Fibroblast of lung (primary cell): ENCODE data around the gene TIAM1. TPM values are rescaled to one million over a fixed set of nuclear protein-coding genes. Genes with fewer than 3 reads are reported as not detected.
A peak's percentile ranks its signal among the peaks of the same experiment; 100 is the strongest.

Source experiments
- DNase-seq, 2 donors: peaks; one replicate each; pipeline versions ENCODE4 v3.0.0 to v3.0.0-alpha.2; 2010; ENCODE audit warnings: low read depth in 2 of 2
- H2AFZ ChIP-seq: 2 replicates; pipeline ENCODE4 v1.5.1; 2012; ENCODE audit warnings: low read length, control low read depth, inconsistent platforms
- H3K27ac ChIP-seq: 2 replicates; pipeline ENCODE4 v1.5.1; 2011; ENCODE audit warnings: low read length, control low read depth; ENCODE audit not compliant: insufficient read depth
- H3K27me3 ChIP-seq: 2 replicates; pipeline ENCODE4 v1.5.1; 2011; ENCODE audit warnings: mild to moderate bottlenecking, low read length; ENCODE audit not compliant: control insufficient read depth, insufficient read depth
- H3K36me3 ChIP-seq: 2 replicates; pipeline ENCODE4 v1.5.1; 2011; ENCODE audit warnings: low read length; ENCODE audit not compliant: control insufficient read depth, insufficient read depth
- H3K4me1 ChIP-seq: 2 replicates; pipeline ENCODE4 v1.5.1; 2011; ENCODE audit warnings: low read length; ENCODE audit not compliant: control insufficient read depth, insufficient read depth; ENCODE audit errors: extremely low read depth
- H3K4me2 ChIP-seq: 2 replicates; pipeline ENCODE4 v1.5.1; 2011; ENCODE audit warnings: low read length, control low read depth; ENCODE audit not compliant: insufficient read depth; ENCODE audit errors: extremely low read depth
- H3K4me3 ChIP-seq, 4 experiments: fragments of 200-600 bp in 1 of 4; sonication (generic) in 1 of 4; replicated peaks in 1 of 4; 2 replicates each; pipeline ENCODE4 v1.5.1; 2011 to 2016; ENCODE audit warnings: low read length in 4 of 4, low read depth in 3 of 4, mild to moderate bottlenecking in 3 of 4, control low read depth in 2 of 4, inconsistent platforms in 1 of 4, mixed read lengths in 1 of 4; ENCODE audit not compliant: insufficient read depth in 1 of 4; ENCODE audit errors: control extremely low read depth in 1 of 4
- H3K79me2 ChIP-seq: 2 replicates; pipeline ENCODE4 v1.5.1; 2012; ENCODE audit warnings: mild to moderate bottlenecking, low read length, inconsistent platforms; ENCODE audit not compliant: control insufficient read depth, insufficient read depth
- H3K9ac ChIP-seq: 2 replicates; pipeline ENCODE4 v1.5.1; 2011; ENCODE audit warnings: mild to moderate bottlenecking, low read length, control low read depth; ENCODE audit not compliant: insufficient read depth
- H3K9me3 ChIP-seq: 2 replicates; pipeline ENCODE4 v1.5.1; 2012; ENCODE audit warnings: low read depth, low read length; ENCODE audit not compliant: control insufficient read depth, insufficient read depth
- H4K20me1 ChIP-seq: 2 replicates; pipeline ENCODE4 v1.5.1; 2011; ENCODE audit warnings: low read length; ENCODE audit not compliant: control insufficient read depth, insufficient read depth; ENCODE audit errors: extremely low read depth
- EZH2 ChIP-seq: IDR thresholded peaks from 2 replicates; pipeline ENCODE4 v1.5.1; 2012; ENCODE audit warnings: low read length, control low read depth, mild to moderate bottlenecking; ENCODE audit errors: missing control alignments
- polyA plus RNA-seq, 2 donors: library from polyadenylated mRNA; depleted of rRNA in 1 of 2; stranded (reverse) in 1 of 2; unstranded in 1 of 2; fragments of >200 nt; gene quantifications; 2 replicates each; pipeline ENCODE4 v1.2.1, GENCODE V29; 2011 to 2012; ENCODE audit warnings: missing spikeins in 1 of 2
- total RNA-seq: library from RNA; depleted of rRNA; stranded (reverse); fragments of >200 nt; gene quantifications from 2 replicates; pipeline ENCODE4 v1.2.1, GENCODE V29; 2014
- TF ChIP-seq, protein P1 (sequence below), 2 donors: IDR thresholded peaks in 1 of 2; conservative IDR thresholded peaks in 1 of 2; 1 replicate in 1 of 2; 2 replicates in 1 of 2; pipeline ENCODE4 v1.5.1; 2011 to 2012; ENCODE audit warnings: low read length in 2 of 2, control low read depth in 1 of 2, inconsistent platforms in 1 of 2, low read depth in 1 of 2, mild to moderate bottlenecking in 1 of 2

TIAM1 gene
- total and polyA plus RNA-seq, 2 donors (not counting 1 experiment from before 2014, with no cell fraction given), result under 0.01 to 0.52 TPM

GRCh38 chr21:31293986-31294385, 50.1 kb downstream of the TIAM1 start:
- Histone ChIP-seq H3K4me1 (no peaks in the 10 kb centered on the region), H3K27ac (no peak overlapping the region), H3K9ac (no peak overlapping the region), H3K27me3 (no peaks in the 10 kb centered on the region), H4K20me1 (no peaks in the 10 kb centered on the region), H3K36me3 (no peaks in the 10 kb centered on the region), H3K9me3 (no peaks in the 10 kb centered on the region), H3K79me2 (no peaks in the 10 kb centered on the region), H2AFZ (no peak overlapping the region), H3K4me2 (no peak overlapping the region), H3K4me3 (no peak overlapping the region)
- TF ChIP-seq, protein P1, sequence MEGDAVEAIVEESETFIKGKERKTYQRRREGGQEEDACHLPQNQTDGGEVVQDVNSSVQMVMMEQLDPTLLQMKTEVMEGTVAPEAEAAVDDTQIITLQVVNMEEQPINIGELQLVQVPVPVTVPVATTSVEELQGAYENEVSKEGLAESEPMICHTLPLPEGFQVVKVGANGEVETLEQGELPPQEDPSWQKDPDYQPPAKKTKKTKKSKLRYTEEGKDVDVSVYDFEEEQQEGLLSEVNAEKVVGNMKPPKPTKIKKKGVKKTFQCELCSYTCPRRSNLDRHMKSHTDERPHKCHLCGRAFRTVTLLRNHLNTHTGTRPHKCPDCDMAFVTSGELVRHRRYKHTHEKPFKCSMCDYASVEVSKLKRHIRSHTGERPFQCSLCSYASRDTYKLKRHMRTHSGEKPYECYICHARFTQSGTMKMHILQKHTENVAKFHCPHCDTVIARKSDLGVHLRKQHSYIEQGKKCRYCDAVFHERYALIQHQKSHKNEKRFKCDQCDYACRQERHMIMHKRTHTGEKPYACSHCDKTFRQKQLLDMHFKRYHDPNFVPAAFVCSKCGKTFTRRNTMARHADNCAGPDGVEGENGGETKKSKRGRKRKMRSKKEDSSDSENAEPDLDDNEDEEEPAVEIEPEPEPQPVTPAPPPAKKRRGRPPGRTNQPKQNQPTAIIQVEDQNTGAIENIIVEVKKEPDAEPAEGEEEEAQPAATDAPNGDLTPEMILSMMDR (conservative IDR thresholded peaks at IDR 0.05 in 1 of 2, IDR thresholded peaks at IDR 0.05 in 1 of 2; ENCODE audit: low read depth in 1 of 2, low read length in 2 of 2), result no peak
- TF ChIP-seq EZH2, result no peak
- DNase-seq, result peak; percentile 82 to 98

- no peaks in the 10 kb centered on the region for H3K9me3 ChIP-seq
- H3K79me2 ChIP-seq, result no peaks in the 10 kb centered on the region
- H2AFZ ChIP-seq, result no peak overlapping the region
- no peak overlapping the region for H3K27ac ChIP-seq
- H3K9ac ChIP-seq, result no peak overlapping the region
- H3K4me1 ChIP-seq, result no peaks in the 10 kb centered on the region
- no peak overlapping the region for H3K4me2 ChIP-seq
- no peaks in the 10 kb centered on the region for H3K27me3 ChIP-seq
- no peak overlapping the region for H3K4me3 ChIP-seq
- no peak for TF ChIP-seq EZH2
- TF ChIP-seq, protein P1 (conservative IDR thresholded peaks at IDR 0.05 in 1 of 2, IDR thresholded peaks at IDR 0.05 in 1 of 2; ENCODE audit: low read depth in 1 of 2, low read length in 2 of 2), result no peak
- no peaks in the 10 kb centered on the region for H3K36me3 ChIP-seq
- no peak for DNase-seq
- no peaks in the 10 kb centered on the region for H4K20me1 ChIP-seq
These were observed 53.3 kb downstream of the TIAM1 start for GRCh38 chr21:31290765-31291164.

DNA sequence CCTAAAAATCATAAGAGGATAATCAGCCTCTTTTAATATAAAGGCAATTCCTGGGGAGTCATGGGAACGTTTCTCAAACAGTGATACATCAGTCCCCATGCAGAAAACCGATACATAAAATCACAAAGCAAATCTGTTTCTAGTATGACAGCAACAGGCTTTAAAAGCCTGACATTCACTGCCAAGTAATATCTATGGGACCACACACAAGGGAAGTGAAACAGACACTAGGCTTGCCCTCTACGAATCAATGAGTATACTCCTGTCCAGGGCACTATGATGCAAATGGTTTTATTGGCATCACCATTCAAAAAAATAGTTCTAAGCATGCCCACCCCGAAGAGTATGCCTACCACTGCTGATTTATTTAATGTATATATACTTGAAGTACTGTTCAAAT, 54.4 kb downstream of the TIAM1 start:
- no peak overlapping the region for H3K4me2 ChIP-seq
- H3K36me3 ChIP-seq, result no peaks in the 10 kb centered on the region
- H3K27me3 ChIP-seq, result no peaks in the 10 kb centered on the region
- TF ChIP-seq, protein P1 (conservative IDR thresholded peaks at IDR 0.05 in 1 of 2, IDR thresholded peaks at IDR 0.05 in 1 of 2; ENCODE audit: low read depth in 1 of 2, low read length in 2 of 2), result no peak
- TF ChIP-seq EZH2, result no peak
- no peak overlapping the region for H3K27ac ChIP-seq
- H3K4me3 ChIP-seq, result no peak overlapping the region
- H2AFZ ChIP-seq, result no peak overlapping the region
- H3K9me3 ChIP-seq, result no peaks in the 10 kb centered on the region
- H3K79me2 ChIP-seq, result no peaks in the 10 kb centered on the region
- no peaks in the 10 kb centered on the region for H4K20me1 ChIP-seq
- DNase-seq, result no peak
- H3K9ac ChIP-seq, result no peak overlapping the region
- H3K4me1 ChIP-seq, result no peaks in the 10 kb centered on the region
